Activated CD8-positive, alpha-beta T cell treated with anti-CD3 and anti-CD28 coated beads, Interleukin-2, amount 10 ng/mL, durations not matched to agents 7 days and 5 days (primary cell): ENCODE data around the gene IGLON5. TPM values are rescaled to one million over a fixed set of nuclear protein-coding genes. Genes with fewer than 3 reads are reported as not detected.

Source experiments
- ATAC-seq: fragments of 150-1000 bp; cut with Tn5 transposase; one replicate; pipeline ENCODE4 v1.10.0; 2021; ENCODE audit warnings: moderate library complexity
- CTCF ChIA-PET: fragments of 350-600 bp; sonication (Branson Sonifier 250); formaldehyde crosslinking; loops from one replicate; lab custom pipeline; 2021; ENCODE audit warnings: antibody characterized with exemption; lab: Charles Lee
- POLR2A ChIA-PET: fragments of 350-600 bp; sonication (Branson Sonifier 250); formaldehyde crosslinking; loops from one replicate; lab custom pipeline; 2021; ENCODE audit warnings: antibody characterized with exemption; lab: Charles Lee
- DNase-seq: peaks from one replicate; pipeline ENCODE4 v3.0.0-alpha.2; 2020
- H3K27ac Mint-ChIP-seq: one replicate; pipeline ENCODE4 v1.8.0; 2021; ENCODE audit warnings: mild to moderate bottlenecking, mixed read lengths
- H3K27me3 Mint-ChIP-seq: one replicate; pipeline ENCODE4 v1.8.0; 2021; ENCODE audit warnings: low read depth, mixed read lengths
- H3K36me3 Mint-ChIP-seq: one replicate; pipeline ENCODE4 v1.8.0; 2021; ENCODE audit warnings: low read depth, mixed read lengths
- H3K4me1 Mint-ChIP-seq: one replicate; pipeline ENCODE4 v1.8.0; 2021; ENCODE audit warnings: low read depth, mixed read lengths
- H3K4me3 Mint-ChIP-seq: one replicate; pipeline ENCODE4 v1.8.0; 2021; ENCODE audit warnings: mild to moderate bottlenecking, mixed read lengths
- H3K9me3 Mint-ChIP-seq: one replicate; pipeline ENCODE4 v1.8.0; 2022; ENCODE audit warnings: mixed read lengths; ENCODE audit not compliant: insufficient read depth
- total RNA-seq, 2 experiments: library from RNA; stranded (reverse); gene quantifications; one replicate each; pipeline ENCODE4 v1.2.3, GENCODE V29; 2021

IGLON5 gene
- total RNA-seq, 2 experiments from 2014 or later: not detected

- peaks cover 3% of the 10 kb centered on the region for H3K27me3 Mint-ChIP-seq
- ChIA-PET POLR2A (interaction anchor here (3.3 kb wide), 1 partner anchor 22 kb away, joined by 12 read pairs; no protein-coding TSS in a partner anchor), CTCF (interaction anchor here (0.8 to 5.3 kb wide), 3 partner anchors 23 to 98 kb away, joined by 3 to 38 read pairs (median 7); partner anchors contain the start of gene ETFB)
- ATAC-seq (no peak), DNase-seq (no peak)
- H3K27ac Mint-ChIP-seq: no peak overlapping the region
- H3K4me1 Mint-ChIP-seq: peaks cover 24% of the 10 kb centered on the region
- H3K36me3 Mint-ChIP-seq: peaks cover 23% of the 10 kb centered on the region
- H3K9me3 Mint-ChIP-seq: no peaks in the 10 kb centered on the region
- H3K4me3 Mint-ChIP-seq: no peak overlapping the region
These were observed 31.5 kb downstream of the IGLON5 start for GRCh38 chr19:51342631-51343569.

- DNase-seq (no peak), ATAC-seq (no peak)
- H3K27ac Mint-ChIP-seq: no peak overlapping the region
- H3K4me3 Mint-ChIP-seq: no peak overlapping the region
- ChIA-PET CTCF (no interaction called here), POLR2A (no interaction called here)
- H3K4me1 Mint-ChIP-seq: peaks cover 9% of the 10 kb centered on the region
- H3K27me3 Mint-ChIP-seq: peaks cover 3% of the 10 kb centered on the region
- peaks cover 26% of the 10 kb centered on the region for H3K36me3 Mint-ChIP-seq
- no peaks in the 10 kb centered on the region for H3K9me3 Mint-ChIP-seq
These were observed 33.7 kb downstream of the IGLON5 start for GRCh38 chr19:51345076-51345620.

- DNase-seq (no peak), ATAC-seq (no peak)
- Mint-ChIP-seq H3K9me3 (no peaks in the 10 kb centered on the region), H3K4me1 (peaks cover 6% of the 10 kb centered on the region), H3K27me3 (no peaks in the 10 kb centered on the region), H3K4me3 (no peak overlapping the region), H3K27ac (no peak overlapping the region), H3K36me3 (peaks cover 33% of the 10 kb centered on the region)
- POLR2A ChIA-PET: no interaction called here
- CTCF ChIA-PET: interaction anchor here (1.0 kb wide), 1 partner anchor 9 kb away, joined by 3 read pairs; no protein-coding TSS in a partner anchor
These were observed 35.3 kb downstream of the IGLON5 start for GRCh38 chr19:51346742-51347141.

GRCh38 chr19:51347209-51347928, 35.9 kb downstream of the IGLON5 start:
- peak overlapping the region; percentile 31 for H3K27ac Mint-ChIP-seq
- ATAC-seq (no peak), DNase-seq (no peak)
- H3K4me1 Mint-ChIP-seq: peaks cover 6% of the 10 kb centered on the region
- ChIA-PET POLR2A (no interaction called here), CTCF (interaction anchor here (1.0 to 1.4 kb wide), 2 partner anchors 9 to 168 kb away, joined by 3 to 4 read pairs; no protein-coding TSS in a partner anchor)
- peaks cover 38% of the 10 kb centered on the region for H3K36me3 Mint-ChIP-seq
- no peaks in the 10 kb centered on the region for H3K9me3 Mint-ChIP-seq
- H3K4me3 Mint-ChIP-seq: no peak overlapping the region
- no peaks in the 10 kb centered on the region for H3K27me3 Mint-ChIP-seq

GRCh38 chr19:51351266-51351990, 40.0 kb downstream of the IGLON5 start:
- ChIA-PET POLR2A (no interaction called here), CTCF (no interaction called here)
- Mint-ChIP-seq H3K4me3 (no peak overlapping the region), H3K9me3 (no peaks in the 10 kb centered on the region), H3K27ac (no peak overlapping the region), H3K4me1 (peaks cover 21% of the 10 kb centered on the region), H3K36me3 (peaks cover 32% of the 10 kb centered on the region), H3K27me3 (no peaks in the 10 kb centered on the region)
- no peak for DNase-seq
- ATAC-seq: no peak

GRCh38 chr19:51352783-51353360, 41.4 kb downstream of the IGLON5 start:
- H3K36me3 Mint-ChIP-seq: peaks cover 32% of the 10 kb centered on the region
- H3K27me3 Mint-ChIP-seq: no peaks in the 10 kb centered on the region
- DNase-seq (no peak), ATAC-seq (no peak)
- POLR2A ChIA-PET: no interaction called here
- H3K4me1 Mint-ChIP-seq: peaks cover 29% of the 10 kb centered on the region
- H3K27ac Mint-ChIP-seq: no peak overlapping the region
- H3K9me3 Mint-ChIP-seq: no peaks in the 10 kb centered on the region
- CTCF ChIA-PET: no interaction called here
- H3K4me3 Mint-ChIP-seq: no peak overlapping the region

GRCh38 chr19:51354103-51354741, 42.8 kb downstream of the IGLON5 start:
- Mint-ChIP-seq H3K4me3 (no peak overlapping the region), H3K27ac (peak overlapping the region; percentile 76), H3K27me3 (no peaks in the 10 kb centered on the region), H3K9me3 (no peaks in the 10 kb centered on the region), H3K4me1 (peaks cover 34% of the 10 kb centered on the region), H3K36me3 (peaks cover 36% of the 10 kb centered on the region)
- ChIA-PET CTCF (interaction anchor here (0.9 to 1.2 kb wide), 4 partner anchors 10 to 44 kb away, joined by 3 to 7 read pairs (median 6); no protein-coding TSS in a partner anchor), POLR2A (interaction anchor here (0.7 to 0.8 kb wide), 3 partner anchors 10 to 18 kb away, joined by 3 to 6 read pairs (median 3); partner anchors contain the start of gene NKG7)
- DNase-seq: no peak
- peak; percentile 4 for ATAC-seq

GRCh38 chr19:51354742-51355148, 43.3 kb downstream of the IGLON5 start:
- CTCF ChIA-PET: interaction anchor here (0.8 to 1.2 kb wide), 5 partner anchors 10 to 53 kb away, joined by 3 to 7 read pairs (median 5); no protein-coding TSS in a partner anchor
- ATAC-seq (peak; percentile 94), DNase-seq (peak; percentile 77)
- peak overlapping the region; percentile 76 for H3K27ac Mint-ChIP-seq
- peaks cover 36% of the 10 kb centered on the region for H3K36me3 Mint-ChIP-seq
- no peaks in the 10 kb centered on the region for H3K9me3 Mint-ChIP-seq
- peak overlapping the region; percentile 9 for H3K4me3 Mint-ChIP-seq
- peaks cover 38% of the 10 kb centered on the region for H3K4me1 Mint-ChIP-seq
- POLR2A ChIA-PET: interaction anchor here (0.7 to 1.7 kb wide), 4 partner anchors 10 to 17 kb away, joined by 3 to 6 read pairs (median 4); partner anchors contain the start of gene NKG7
- H3K27me3 Mint-ChIP-seq: no peaks in the 10 kb centered on the region

- CTCF ChIA-PET: interaction anchor here (0.6 to 1.2 kb wide), 3 partner anchors 38 to 51 kb away, joined by 3 read pairs; no protein-coding TSS in a partner anchor
- H3K4me3 Mint-ChIP-seq: no peak overlapping the region
- H3K27me3 Mint-ChIP-seq: no peaks in the 10 kb centered on the region
- DNase-seq (no peak), ATAC-seq (no peak)
- H3K27ac Mint-ChIP-seq: peak overlapping the region; percentile 30
- H3K36me3 Mint-ChIP-seq: peaks cover 31% of the 10 kb centered on the region
- H3K4me1 Mint-ChIP-seq: peaks cover 41% of the 10 kb centered on the region
- POLR2A ChIA-PET: interaction anchor here (0.9 to 1.7 kb wide), 3 partner anchors 9 to 1271 kb away, joined by 3 to 4 read pairs (median 3); partner anchors contain the start of gene NKG7
- no peaks in the 10 kb centered on the region for H3K9me3 Mint-ChIP-seq
These were observed 44.8 kb downstream of the IGLON5 start for GRCh38 chr19:51356159-51356801.

GRCh38 chr19:51357952-51358351, 46.5 kb downstream of the IGLON5 start:
- DNase-seq (no peak), ATAC-seq (no peak)
- peaks cover 55% of the 10 kb centered on the region for H3K4me1 Mint-ChIP-seq
- no peak overlapping the region for H3K27ac Mint-ChIP-seq
- ChIA-PET POLR2A (no interaction called here), CTCF (no interaction called here)
- peaks cover 25% of the 10 kb centered on the region for H3K36me3 Mint-ChIP-seq
- no peaks in the 10 kb centered on the region for H3K9me3 Mint-ChIP-seq
- no peak overlapping the region for H3K4me3 Mint-ChIP-seq
- no peaks in the 10 kb centered on the region for H3K27me3 Mint-ChIP-seq
